WERI-Rb-1 (cell line): ENCODE data around the gene AOC1.

Experiments used
- DNase-seq: peaks from one replicate; pipeline ENCODE4 v3.0.0-alpha.2; 2020
- H3K27ac ChIP-seq: fragments of 250-450 bp; sonication (Bioruptor Pico); 2 replicates; pipeline ENCODE4 v1.5.1; 2020; ENCODE audit warnings: mild to moderate bottlenecking, moderate library complexity
- H3K27me3 ChIP-seq: fragments of 250-450 bp; sonication (Bioruptor Pico); 2 replicates; pipeline ENCODE4 v1.5.1; 2021; ENCODE audit warnings: mild to moderate bottlenecking, low read depth, moderate library complexity; ENCODE audit not compliant: insufficient read depth, severe bottlenecking
- H3K36me3 ChIP-seq: fragments of 250-450 bp; sonication (Bioruptor Pico); 2 replicates; pipeline ENCODE4 v1.5.1; 2020; ENCODE audit warnings: mild to moderate bottlenecking, moderate library complexity
- H3K4me3 ChIP-seq: 2 replicates; pipeline ENCODE4 v1.5.1; 2011; ENCODE audit warnings: low read depth, mild to moderate bottlenecking, control low read depth, low read length
- H3K9me3 ChIP-seq: fragments of 250-450 bp; sonication (Bioruptor Pico); 2 replicates; pipeline ENCODE4 v1.5.1; 2021; ENCODE audit warnings: mild to moderate bottlenecking, moderate library complexity; ENCODE audit not compliant: severe bottlenecking
- CTCF ChIP-seq: IDR thresholded peaks from 2 replicates; pipeline ENCODE4 v1.5.1; 2011; ENCODE audit warnings: low read depth, mild to moderate bottlenecking, control low read depth, inconsistent platforms, low read length

The AOC1 gene

DNA sequence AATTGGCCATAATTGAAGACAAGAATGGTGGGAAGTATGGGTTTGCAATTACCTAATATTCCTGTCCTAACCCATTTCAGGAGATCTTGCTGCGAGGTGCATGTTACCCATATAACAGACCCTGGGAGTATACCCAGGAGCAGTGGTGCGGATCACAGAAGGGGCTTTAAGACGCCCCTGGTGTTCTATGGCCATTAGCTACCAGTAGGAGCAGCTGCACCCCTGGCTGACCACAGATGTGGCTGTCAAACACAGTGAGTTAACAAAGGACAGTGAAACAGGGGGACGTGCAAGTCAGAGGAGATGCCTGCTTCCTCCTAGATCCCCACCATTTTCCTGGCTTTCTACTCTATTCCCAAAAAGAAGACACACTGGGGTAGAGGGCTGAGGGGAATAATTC, 25.2 kb downstream of the AOC1 start:
- no peaks in the 10 kb centered on the region for H3K9me3 ChIP-seq
- H3K36me3 ChIP-seq: no peaks in the 10 kb centered on the region
- H3K27ac ChIP-seq: peak overlapping the region; percentile 75
- no peaks in the 10 kb centered on the region for H3K27me3 ChIP-seq
- no peak overlapping the region for H3K4me3 ChIP-seq
- TF ChIP-seq CTCF: no peak
- DNase-seq: no peak

DNA sequence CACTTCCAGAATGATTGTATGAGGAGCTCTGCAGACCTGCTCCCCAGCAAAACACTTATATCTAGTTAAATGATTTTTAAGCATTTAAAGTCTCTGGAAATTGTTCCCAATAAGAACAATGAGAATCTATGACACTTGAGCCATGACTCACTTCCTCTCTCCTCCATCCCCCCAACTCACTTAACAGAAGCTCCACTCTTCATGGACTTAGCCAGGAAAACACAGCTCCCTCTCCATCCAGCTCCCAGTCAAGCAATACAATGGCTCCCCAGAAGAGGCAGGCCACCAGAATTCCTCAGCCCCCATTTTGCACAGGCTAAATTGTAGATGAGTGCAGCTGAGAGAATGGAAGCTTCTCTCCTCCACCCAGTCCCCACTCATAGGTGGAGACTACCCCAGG, 27.0 kb downstream of the AOC1 start:
- H3K27me3 ChIP-seq: no peaks in the 10 kb centered on the region
- no peaks in the 10 kb centered on the region for H3K36me3 ChIP-seq
- no peaks in the 10 kb centered on the region for H3K9me3 ChIP-seq
- TF ChIP-seq CTCF: no peak
- no peak overlapping the region for H3K4me3 ChIP-seq
- DNase-seq: no peak
- no peak overlapping the region for H3K27ac ChIP-seq

GRCh38 chr7:150881189-150881588, 28.9 kb downstream of the AOC1 start:
- H3K4me3 ChIP-seq: no peak overlapping the region

DNA sequence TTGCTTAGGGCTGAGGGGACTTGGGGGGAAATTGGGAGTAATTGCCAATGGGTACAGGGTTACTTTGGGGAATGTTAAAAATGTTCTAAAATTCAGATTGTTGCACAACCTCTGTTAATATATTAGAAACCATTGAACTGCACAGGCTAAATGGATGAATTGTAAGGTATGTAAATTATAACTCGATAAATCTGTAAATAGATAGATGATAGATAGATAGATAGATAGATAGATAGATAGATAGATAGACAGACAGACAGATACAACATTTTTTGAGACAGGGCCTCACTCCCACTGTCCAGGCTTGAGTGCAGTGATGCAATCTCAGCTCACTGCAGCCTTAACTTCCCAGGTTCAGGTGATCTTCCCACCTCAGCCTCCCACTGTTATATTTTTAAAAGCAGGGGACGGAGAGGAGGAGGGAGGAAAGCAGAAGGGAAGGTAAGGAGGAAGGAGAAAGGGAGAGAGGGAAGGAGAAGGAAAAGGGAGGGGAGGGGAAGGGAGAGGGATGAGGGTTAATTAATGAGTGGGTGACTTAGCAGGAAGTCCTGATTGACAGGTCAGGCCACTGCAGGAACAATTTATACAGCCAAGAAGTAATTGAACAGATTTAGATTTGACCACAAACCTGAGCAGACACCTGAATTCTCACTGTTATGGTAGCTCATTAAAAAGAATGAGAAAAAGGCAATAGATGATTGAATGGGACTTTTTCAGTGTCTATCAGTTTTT, 38.7 kb downstream of the AOC1 start:
- Histone ChIP-seq H3K9me3 (no peaks in the 10 kb centered on the region), H3K36me3 (no peaks in the 10 kb centered on the region), H3K4me3 (no peak overlapping the region), H3K27ac (no peak overlapping the region), H3K27me3 (no peaks in the 10 kb centered on the region)
- TF ChIP-seq CTCF: no peak
- no peak for DNase-seq

More at GRCh38 chr7:150881189-150881588, 28.9 kb downstream of the AOC1 start:
- no peaks in the 10 kb centered on the region for H3K9me3 ChIP-seq
- H3K27ac ChIP-seq: no peak overlapping the region
- no peak for DNase-seq
- no peaks in the 10 kb centered on the region for H3K27me3 ChIP-seq
- TF ChIP-seq CTCF: no peak
- no peaks in the 10 kb centered on the region for H3K36me3 ChIP-seq

DNA sequence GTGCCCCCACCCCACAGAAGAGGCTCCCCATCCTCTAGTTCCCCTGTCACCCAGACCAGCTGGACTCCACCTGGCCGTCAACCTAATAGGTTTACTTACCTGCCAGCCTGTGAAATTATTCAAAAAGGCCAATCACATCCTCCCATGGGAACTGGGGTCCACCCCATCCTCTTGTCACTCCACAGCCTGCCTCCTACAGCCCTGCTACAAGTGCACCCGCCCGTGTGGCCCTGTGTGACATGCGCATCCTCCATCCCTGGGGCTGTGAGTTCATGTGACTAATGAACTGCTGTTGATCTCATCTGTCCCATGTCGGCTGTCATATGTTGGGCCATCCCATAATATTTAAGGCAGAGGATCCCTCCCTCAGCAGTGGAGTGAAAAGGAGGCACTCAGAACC, 39.4 kb downstream of the AOC1 start:
- Histone ChIP-seq H3K27me3 (no peaks in the 10 kb centered on the region), H3K27ac (no peak overlapping the region), H3K9me3 (no peaks in the 10 kb centered on the region), H3K36me3 (no peaks in the 10 kb centered on the region), H3K4me3 (no peak overlapping the region)
- no peak for DNase-seq
- TF ChIP-seq CTCF: no peak

DNA sequence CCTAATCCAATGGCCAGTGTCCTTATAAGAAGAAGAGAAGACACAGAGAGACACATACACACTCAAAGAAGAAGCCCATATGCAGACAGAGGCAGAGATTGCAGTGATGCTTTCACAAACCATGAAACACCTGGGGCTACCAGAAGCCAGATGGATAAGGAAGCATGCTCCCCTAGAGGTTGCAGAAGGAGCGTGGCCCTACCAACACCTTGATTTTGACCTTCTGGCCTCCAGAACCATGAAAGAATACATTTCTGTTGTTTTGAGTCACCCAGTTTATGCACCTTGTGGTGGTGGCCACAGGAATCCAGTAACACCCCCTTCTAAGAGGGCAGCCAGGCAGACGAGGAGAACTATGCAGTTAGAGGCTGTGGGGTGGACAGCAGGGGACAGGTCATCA, 43.5 kb downstream of the AOC1 start:
- DNase-seq: no peak
- H3K4me3 ChIP-seq: no peak overlapping the region
- H3K27me3 ChIP-seq: no peaks in the 10 kb centered on the region
- no peaks in the 10 kb centered on the region for H3K36me3 ChIP-seq
- TF ChIP-seq CTCF: no peak
- H3K9me3 ChIP-seq: no peaks in the 10 kb centered on the region
- no peak overlapping the region for H3K27ac ChIP-seq
